ENCODE data around the gene ZNG1B. TPM values are rescaled to one million over a fixed set of nuclear protein-coding genes. Genes with fewer than 3 reads are reported as not detected.
"Not testable (repeated sequence)": the region's sequence is repeated elsewhere in the genome, so short reads cannot be mapped to it uniquely, and the experiment has no call there.

Gene ZNG1B
- total RNA-seq, 1 donor from 2014 or later: 1.3 TPM

GRCh38 chr2:113465770-113466169, 28.3 kb downstream of the ZNG1B start:
- H3K27ac ChIP-seq; intact Hi-C loops (cut with DNase I); H3K27me3 ChIP-seq; H3K4me1 ChIP-seq; DNase-seq (ENCODE audit: low spot score in 2 of 2); H3K4me3 ChIP-seq; H3K9me3 ChIP-seq; H3K36me3 ChIP-seq: not testable (repeated sequence)

DNA sequence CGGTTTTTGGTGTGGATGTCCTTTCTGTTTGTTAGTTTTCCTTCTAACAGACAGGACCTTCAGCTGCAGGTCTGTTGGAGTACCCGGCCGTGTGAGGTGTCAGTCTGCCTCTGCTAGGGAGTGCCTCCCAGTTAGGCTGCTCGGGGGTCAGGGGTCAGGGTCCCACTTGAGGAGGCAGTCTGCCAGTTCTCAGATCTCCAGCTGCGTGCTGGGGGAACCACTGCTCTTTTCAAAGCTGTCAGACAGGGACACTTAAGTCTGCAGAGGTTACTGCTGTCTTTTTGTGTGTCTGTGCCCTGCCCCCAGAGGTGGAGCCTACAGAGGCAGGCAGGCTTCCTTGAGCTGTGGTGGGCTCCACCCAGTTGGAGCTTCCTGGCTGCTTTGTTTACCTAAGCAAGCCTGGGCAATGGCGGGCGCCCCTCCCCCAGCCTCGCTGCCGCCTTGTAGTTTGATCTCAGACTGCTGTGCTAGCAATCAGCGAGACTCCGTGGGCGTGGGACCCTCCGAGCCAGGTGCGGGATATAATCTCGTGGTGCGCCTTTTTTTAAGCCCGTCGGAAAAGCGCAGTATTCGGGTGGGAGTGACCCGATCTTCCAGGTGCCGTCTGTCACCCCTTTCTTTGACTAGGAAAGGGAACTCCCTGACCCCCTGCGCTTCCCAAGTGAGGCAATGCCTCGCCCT, 39.3 kb downstream of the ZNG1B start:
- intact Hi-C loops (cut with DNase I); H3K4me1 ChIP-seq; H3K27me3 ChIP-seq; H3K36me3 ChIP-seq; H3K27ac ChIP-seq; DNase-seq (ENCODE audit: low spot score in 2 of 2); H3K9me3 ChIP-seq; H3K4me3 ChIP-seq: not testable (repeated sequence)

- intact Hi-C loops (cut with DNase I); H3K4me3 ChIP-seq: not testable (repeated sequence)
Measured at GRCh38 chr2:113496527-113496926, 59.0 kb downstream of the ZNG1B start.

DNA sequence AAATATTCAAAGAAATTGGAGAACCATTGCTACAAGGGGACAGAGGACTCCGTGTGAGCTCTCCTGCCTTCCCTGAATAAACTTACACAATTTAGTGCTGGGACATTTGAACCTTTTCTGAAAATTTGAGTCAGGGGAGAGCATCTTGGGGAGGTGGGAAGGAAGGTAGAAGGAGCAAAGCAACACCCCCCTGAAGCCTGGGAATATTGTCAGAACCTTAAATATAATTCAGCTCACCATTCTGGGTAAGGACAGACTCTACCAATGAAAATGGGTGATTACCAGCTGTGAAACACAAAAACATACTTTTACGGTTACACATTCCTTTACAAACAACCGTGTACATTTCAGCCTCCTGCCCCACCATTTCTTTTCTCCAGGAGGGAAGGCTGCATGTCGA, 60.9 kb downstream of the ZNG1B start, which contains the start of gene FOXD4L1:
Gene FOXD4L1 (plus strand): TSS at position 301 of the 400 bp plus-strand sequence. CDS start 592 bp downstream, outside the sequence.
- DNase-seq (ENCODE audit: low spot score in 2 of 2); H3K27ac ChIP-seq; H3K4me1 ChIP-seq; H3K36me3 ChIP-seq; intact Hi-C loops (cut with DNase I); H3K27me3 ChIP-seq; H3K9me3 ChIP-seq; H3K4me3 ChIP-seq: not testable (repeated sequence)

More at GRCh38 chr2:113496527-113496926, 59.0 kb downstream of the ZNG1B start:
- not testable (repeated sequence) for H3K36me3 ChIP-seq; H3K9me3 ChIP-seq; DNase-seq (ENCODE audit: low spot score in 2 of 2); H3K4me1 ChIP-seq; H3K27me3 ChIP-seq; H3K27ac ChIP-seq

DNA sequence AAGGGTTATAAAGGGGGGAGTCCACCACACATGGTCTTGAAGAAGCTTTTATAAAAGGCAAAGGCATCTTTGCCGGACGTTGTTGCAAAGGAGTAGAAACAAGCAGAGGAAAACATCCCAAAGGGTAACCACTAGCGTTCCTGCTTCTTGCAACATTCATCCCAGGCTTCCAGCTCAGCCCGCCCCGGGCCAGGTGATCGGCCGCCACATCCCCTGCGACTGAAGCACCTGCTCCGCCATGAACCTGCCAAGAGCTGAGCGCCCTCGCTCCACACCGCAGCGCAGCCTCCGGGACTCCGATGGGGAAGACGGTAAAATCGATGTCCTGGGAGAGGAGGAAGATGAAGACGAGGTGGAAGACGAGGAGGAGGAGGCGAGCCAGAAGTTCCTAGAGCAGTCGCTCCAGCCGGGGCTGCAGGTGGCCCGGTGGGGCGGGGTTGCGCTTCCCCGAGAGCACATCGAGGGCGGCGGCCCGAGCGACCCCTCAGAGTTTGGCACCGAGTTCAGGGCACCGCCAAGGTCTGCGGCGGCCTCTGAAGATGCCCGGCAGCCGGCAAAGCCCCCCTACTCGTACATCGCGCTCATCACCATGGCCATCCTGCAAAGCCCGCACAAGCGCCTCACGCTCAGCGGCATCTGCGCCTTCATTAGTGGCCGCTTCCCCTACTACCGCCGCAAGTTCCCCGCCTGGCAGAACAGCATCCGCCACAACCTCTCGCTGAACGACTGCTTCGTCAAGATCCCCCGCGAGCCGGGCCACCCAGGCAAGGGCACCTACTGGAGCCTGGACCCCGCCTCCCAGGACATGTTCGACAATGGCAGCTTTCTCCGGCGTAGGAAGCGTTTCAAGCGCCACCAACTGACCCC, 61.8 kb downstream of the ZNG1B start:
- H3K27ac ChIP-seq; H3K36me3 ChIP-seq; H3K4me3 ChIP-seq; DNase-seq (ENCODE audit: low spot score in 2 of 2); H3K9me3 ChIP-seq; H3K27me3 ChIP-seq; intact Hi-C loops (cut with DNase I): not testable (repeated sequence)
- peaks cover 0 to 13% of the 10 kb centered on the region in 2 donors for H3K4me1 ChIP-seq

DNA sequence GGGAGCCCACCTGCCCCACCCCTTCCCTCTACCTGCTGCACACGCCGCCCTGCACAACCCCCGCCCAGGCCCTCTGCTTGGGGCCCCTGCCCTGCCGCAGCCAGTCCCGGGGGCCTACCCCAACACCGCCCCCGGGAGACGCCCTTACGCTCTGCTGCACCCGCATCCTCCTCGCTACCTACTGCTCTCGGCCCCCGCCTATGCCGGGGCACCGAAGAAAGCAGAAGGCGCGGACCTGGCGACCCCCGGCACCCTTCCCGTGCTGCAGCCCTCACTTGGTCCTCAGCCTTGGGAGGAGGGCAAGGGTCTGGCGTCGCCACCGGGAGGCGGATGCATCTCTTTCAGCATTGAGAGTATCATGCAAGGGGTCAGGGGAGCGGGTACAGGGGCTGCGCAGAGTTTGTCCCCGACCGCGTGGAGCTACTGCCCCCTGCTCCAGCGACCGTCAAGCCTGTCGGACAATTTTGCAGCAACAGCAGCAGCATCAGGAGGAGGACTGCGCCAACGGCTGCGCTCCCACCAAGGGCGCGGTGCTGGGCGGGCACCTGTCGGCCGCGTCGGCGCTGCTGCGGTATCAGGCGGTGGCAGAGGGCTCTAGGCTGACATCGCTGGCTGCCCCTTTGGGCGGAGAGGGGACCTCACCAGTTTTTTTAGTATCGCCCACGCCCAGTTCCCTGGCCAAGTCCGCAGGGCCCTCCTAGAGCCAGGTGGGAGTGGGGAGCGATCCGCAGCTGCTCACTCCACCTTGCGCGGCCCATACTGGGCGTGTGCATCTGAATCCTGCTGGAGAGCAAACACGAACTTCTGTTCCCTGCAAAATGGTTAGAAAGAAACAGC, 62.6 kb downstream of the ZNG1B start:
- H3K4me3 ChIP-seq; DNase-seq (ENCODE audit: low spot score in 2 of 2); H3K36me3 ChIP-seq; intact Hi-C loops (cut with DNase I); H3K9me3 ChIP-seq; H3K27me3 ChIP-seq; H3K27ac ChIP-seq: not testable (repeated sequence)
- peaks cover 0 to 13% of the 10 kb centered on the region in 2 donors for H3K4me1 ChIP-seq

DNA sequence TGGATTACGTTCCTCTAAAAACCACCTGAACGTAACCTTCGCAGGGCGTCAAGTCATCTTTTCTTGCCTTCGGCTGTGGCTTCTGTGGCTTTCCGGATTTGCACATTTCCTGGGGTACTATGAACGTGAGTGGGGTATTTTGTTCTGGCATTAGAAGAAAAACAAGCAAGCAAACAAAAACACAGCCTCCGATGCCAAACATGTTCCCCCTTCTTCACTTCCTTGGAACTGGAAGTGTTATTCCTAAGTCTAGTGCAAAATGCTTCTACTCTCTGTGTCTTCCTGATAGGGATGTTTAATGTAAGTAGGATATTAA, 63.2 kb downstream of the ZNG1B start:
- H3K9me3 ChIP-seq; H3K27ac ChIP-seq; H3K4me3 ChIP-seq; DNase-seq (ENCODE audit: low spot score in 2 of 2); H3K27me3 ChIP-seq; H3K36me3 ChIP-seq; intact Hi-C loops (cut with DNase I): not testable (repeated sequence)
- peaks cover 0 to 13% of the 10 kb centered on the region in 2 donors for H3K4me1 ChIP-seq

DNA sequence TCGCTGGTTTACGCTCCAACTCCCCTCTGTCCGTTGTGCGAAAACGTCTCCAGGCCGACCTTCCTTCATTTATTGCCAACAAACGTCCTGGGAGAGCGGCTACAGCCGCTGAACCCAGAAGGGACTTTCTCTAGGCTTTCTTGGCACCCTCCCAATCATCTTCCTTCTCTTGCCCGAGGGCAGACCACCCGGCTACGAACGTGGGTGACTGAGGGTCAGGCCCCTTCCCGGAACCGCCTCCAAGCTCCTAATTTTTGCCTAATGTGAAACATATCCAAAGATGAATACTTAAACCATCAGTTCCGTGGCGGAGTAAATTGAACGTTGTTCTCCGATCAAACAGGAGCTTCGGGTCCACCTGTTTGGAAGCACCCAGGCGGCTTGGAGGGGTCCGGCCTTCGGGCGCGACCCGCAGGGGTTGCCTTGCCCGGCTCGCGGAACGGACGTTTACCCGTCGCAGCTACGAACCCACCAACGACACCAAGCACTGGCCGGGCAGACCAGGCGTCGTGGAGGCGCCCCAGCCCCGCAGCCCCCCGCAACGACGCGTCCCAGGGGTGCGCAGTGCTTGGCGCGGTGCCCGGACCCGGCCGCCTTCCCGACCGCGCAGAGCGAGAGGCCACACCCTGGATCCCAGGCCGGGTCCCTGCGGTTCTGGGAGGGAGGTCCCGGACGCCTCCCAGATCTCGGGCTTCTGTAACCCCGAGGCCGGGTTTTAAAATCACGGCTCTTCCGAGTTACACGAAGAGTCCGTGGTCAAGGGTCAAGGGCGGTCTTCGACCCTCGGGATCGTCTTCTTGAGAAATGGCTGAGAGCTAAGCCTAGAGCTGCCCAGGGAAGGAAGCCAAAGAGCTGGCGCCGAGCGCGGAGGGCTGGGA, 65.0 kb downstream of the ZNG1B start:
- H3K4me1 ChIP-seq: peaks cover 0 to 13% of the 10 kb centered on the region in 2 donors

DNA sequence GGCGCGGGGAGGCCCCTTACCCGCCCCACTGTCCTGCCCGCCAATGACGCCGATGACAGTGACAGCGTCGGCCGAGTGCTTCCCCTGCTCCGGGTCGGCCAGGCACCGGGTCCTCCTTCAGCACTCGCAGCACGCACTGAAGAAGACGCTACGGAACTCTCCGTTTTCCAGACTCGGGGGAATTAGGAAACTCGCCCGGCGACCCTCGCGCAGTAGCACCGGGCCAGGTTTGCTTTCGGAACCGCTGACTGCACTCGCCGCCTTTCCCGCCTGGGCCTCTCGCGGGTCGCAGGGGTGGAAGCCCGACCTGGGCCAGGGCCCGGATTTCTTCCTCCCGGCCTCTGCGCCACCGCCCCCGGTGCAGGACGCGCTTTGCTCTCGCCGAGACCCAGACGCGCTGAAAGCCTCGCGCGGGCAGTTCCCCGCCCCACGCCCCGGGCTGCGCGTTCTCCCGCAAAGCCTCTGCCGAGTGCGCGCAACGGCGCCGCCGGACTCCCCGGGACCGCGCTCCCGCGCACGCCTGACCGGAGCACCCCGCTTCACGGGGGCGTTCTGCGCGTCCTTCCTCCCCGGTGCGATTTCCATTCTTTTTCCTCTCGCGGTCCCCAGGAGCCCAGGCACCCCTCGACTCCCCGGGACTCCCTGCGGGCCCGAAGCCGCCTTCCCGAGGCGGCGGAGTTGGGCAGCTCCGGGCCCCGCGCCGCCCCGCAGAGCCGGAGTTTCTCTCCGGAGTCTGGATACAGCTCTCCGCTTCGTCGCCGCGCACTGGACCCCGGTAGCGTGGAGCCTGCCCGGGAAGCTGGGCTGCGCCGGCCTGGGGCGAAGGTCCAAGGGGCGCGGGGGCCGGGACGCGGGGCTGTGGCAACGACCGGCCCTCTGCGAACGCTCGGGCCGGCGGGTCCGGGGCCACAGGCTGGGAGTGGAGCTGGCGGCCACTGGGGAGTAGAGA, 65.9 kb downstream of the ZNG1B start:
- H3K27me3 ChIP-seq; H3K36me3 ChIP-seq; H3K9me3 ChIP-seq; intact Hi-C loops (cut with DNase I); H3K27ac ChIP-seq: not testable (repeated sequence)
- H3K4me3 ChIP-seq: peak overlapping the region in 1 of 2 donors; percentile 60
- peaks cover 0 to 13% of the 10 kb centered on the region in 2 donors for H3K4me1 ChIP-seq
- peak in 1 of 2 donors; percentile 64 for DNase-seq (ENCODE audit: low spot score in 2 of 2)

More for the DNA sequence above, 65.0 kb downstream of the ZNG1B start:
- H3K9me3 ChIP-seq; DNase-seq (ENCODE audit: low spot score in 2 of 2); H3K27me3 ChIP-seq; intact Hi-C loops (cut with DNase I); H3K36me3 ChIP-seq; H3K27ac ChIP-seq: not testable (repeated sequence)
- H3K4me3 ChIP-seq: peak overlapping the region in 1 of 2 donors; percentile 60

DNA sequence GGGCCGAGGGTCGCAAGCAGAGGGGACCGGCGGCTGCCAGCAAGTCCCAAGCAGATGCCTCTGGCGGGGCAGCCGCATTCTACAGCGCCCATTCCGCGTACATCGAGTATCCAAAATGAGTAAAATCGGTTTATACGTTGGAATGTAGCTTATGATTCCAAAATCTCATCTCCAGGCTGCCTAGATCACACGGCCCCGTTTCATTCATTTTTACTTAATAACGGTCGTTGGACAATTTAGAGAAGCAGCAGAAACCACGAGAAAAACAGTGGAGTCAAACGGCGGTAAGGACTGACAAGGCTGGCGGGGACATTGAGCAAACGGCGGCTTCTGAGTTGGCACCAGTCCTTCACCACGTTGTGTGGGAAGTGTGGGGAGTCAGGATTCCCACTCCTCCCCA, 66.6 kb downstream of the ZNG1B start:
- Histone ChIP-seq H3K4me1 (peaks cover 0 to 13% of the 10 kb centered on the region in 2 donors), H3K4me3 (peak overlapping the region in 1 of 2 donors; percentile 60)
- intact Hi-C loops (cut with DNase I); H3K27ac ChIP-seq; H3K36me3 ChIP-seq; H3K27me3 ChIP-seq; H3K9me3 ChIP-seq; DNase-seq (ENCODE audit: low spot score in 2 of 2): not testable (repeated sequence)

- intact Hi-C loops (cut with DNase I); H3K27ac ChIP-seq; H3K36me3 ChIP-seq; H3K4me3 ChIP-seq; DNase-seq (ENCODE audit: low spot score in 2 of 2); H3K27me3 ChIP-seq; H3K9me3 ChIP-seq: not testable (repeated sequence)
- peaks cover 0 to 12% of the 10 kb centered on the region in 2 donors for H3K4me1 ChIP-seq
Measured at GRCh38 chr2:113507394-113508140, 70.1 kb downstream of the ZNG1B start.

All from ascending aorta (tissue), 2 donors.